ENCODE results near the gene SNRNP48. TPM values are rescaled to one million over a fixed set of nuclear protein-coding genes. Genes with fewer than 3 reads are reported as not detected.
A peak's percentile ranks its signal among the peaks of the same experiment; 100 is the strongest.

SNRNP48 gene, protein sequence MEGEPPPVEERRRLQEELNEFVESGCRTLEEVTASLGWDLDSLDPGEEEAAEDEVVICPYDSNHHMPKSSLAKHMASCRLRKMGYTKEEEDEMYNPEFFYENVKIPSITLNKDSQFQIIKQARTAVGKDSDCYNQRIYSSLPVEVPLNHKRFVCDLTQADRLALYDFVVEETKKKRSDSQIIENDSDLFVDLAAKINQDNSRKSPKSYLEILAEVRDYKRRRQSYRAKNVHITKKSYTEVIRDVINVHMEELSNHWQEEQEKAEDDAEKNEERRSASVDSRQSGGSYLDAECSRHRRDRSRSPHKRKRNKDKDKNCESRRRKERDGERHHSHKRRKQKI
- total RNA-seq = 10 to 100 TPM; 16.5 to 19.7 TPM

DNA sequence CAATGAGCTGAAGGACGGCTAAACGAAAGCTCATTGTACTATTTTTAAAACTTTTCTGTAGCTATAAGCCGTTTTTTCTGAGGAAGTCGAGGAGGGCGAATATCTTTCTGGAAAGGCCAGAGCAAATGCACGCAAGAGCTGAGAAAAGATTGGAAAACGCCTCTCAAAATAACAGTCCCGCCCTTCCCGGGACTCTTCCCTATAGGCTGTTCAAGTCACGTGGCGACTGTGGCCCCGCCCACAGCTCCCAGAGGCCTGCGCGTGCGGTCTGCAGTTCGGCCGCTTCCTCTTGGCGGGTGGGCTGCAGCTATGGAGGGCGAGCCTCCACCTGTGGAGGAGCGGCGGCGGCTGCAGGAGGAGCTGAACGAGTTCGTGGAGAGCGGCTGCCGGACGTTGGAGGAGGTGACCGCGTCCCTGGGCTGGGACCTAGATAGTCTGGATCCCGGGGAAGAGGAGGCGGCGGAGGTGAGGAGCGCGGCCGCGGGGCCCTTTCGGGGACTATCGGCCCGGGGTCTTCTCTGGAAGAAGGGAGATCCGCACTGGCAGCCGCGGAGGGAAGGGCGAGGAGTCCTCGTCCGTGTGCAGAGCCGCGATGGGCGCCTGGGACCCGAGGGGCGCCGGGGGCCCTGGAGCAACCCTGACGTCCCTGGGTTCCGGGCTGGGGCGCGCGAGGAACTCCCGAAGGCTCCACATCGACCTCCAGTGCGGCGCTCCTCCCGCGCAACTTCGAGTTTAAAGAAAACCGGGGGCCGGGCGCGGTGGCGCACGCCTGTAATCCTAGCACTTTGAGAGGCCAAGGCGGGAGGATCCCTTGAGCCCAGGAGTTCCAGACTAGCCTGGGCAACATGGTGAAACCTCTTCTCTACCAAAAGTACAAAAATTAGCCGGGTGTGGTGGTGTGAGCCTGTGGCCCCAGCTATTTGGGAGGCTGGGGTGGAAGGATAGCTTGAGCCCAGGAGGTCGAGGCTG, at the start of gene SNRNP48:
TSS of gene SNRNP48 (plus strand) at position 250 of the 969 bp plus-strand sequence. CDS start at position 310, 60 bp downstream.
- Mint-ChIP-seq H3K9me3 (ENCODE audit: insufficient read depth) (no peaks in the 10 kb centered on the region), H3K4me1 (ENCODE audit: low read depth) (peaks cover 29% of the 10 kb centered on the region), H3K36me3 (ENCODE audit: low read depth) (peaks cover 21% of the 10 kb centered on the region), H3K27ac (peak within 1 kb of the TSS; percentile 94), H3K4me3 (peak within 1 kb of the TSS; percentile 98), H3K27me3 (ENCODE audit: low read depth) (no peaks in the 10 kb centered on the region)
- ChIA-PET CTCF (interaction anchor here (0.9 to 1.3 kb wide), 5 partner anchors 11 to 312 kb away, joined by 3 to 5 read pairs (median 4); partner anchors contain the start of gene DSP), POLR2A (interaction anchor here (0.9 to 1.1 kb wide), 3 partner anchors 10 to 200 kb away, joined by 3 to 7 read pairs (median 6); partner anchors contain the start of genes CAGE1 and RIOK1)
- ATAC-seq (peak; percentile 99), DNase-seq (peak; percentile 93)

DNA sequence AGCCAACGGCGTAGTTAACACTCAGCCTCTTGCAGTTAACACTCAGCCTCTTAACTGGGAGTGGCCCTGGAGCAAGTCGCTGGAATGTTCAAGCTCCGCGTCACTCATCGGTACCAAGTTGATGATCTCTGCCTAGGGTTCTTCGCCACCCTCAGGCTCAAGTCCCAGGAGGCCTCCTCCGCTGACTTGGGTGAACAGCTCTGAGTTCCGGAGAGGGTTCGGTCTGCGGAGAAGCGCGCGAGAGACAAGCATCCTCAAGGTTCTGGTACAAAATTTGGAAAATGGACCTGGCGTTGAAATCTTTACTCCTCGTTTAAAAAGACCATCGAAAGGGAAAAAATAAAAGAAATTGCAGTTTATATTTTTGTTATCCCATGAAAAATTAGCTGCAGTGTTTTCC, 49.4 kb upstream of the SNRNP48 start:
- Mint-ChIP-seq H3K4me1 (ENCODE audit: low read depth) (peaks cover 15% of the 10 kb centered on the region), H3K4me3 (peak overlapping the region; percentile 61), H3K36me3 (ENCODE audit: low read depth) (no peaks in the 10 kb centered on the region), H3K27me3 (ENCODE audit: low read depth) (peaks cover 63% of the 10 kb centered on the region), H3K9me3 (ENCODE audit: insufficient read depth) (no peaks in the 10 kb centered on the region), H3K27ac (no peak overlapping the region)
- POLR2A ChIA-PET = no interaction called here
- ATAC-seq = no peak
- CTCF ChIA-PET = interaction anchor here (1.3 kb wide), 1 partner anchor 466 kb away, joined by 4 read pairs; no protein-coding TSS in a partner anchor
- DNase-seq = no peak

DNA sequence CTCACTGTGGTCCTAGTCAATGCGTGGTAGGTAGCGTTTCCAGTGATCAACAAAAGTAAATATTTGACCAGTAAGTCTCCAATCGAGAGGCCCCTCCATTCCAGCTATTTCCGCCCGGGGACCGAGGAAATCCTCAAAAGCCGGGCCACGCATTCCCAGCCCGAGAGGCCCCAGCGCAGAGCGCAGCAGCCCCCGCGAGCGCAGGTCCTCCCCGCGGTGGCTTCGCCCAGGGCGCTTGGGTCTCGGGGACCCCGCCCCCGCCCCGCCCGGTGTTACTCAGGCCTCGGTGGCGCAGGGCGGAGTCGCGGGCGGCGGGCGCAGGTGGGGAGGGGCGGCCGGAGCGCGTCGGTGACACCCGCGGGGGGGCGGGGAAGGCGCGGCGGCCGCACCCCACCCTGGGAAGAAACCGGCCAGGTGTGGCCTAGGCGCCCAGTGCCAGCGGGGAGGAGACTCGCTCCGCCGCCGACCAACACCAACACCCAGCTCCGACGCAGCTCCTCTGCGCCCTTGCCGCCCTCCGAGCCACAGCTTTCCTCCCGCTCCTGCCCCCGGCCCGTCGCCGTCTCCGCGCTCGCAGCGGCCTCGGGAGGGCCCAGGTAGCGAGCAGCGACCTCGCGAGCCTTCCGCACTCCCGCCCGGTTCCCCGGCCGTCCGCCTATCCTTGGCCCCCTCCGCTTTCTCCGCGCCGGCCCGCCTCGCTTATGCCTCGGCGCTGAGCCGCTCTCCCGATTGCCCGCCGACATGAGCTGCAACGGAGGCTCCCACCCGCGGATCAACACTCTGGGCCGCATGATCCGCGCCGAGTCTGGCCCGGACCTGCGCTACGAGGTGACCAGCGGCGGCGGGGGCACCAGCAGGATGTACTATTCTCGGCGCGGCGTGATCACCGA, 48.6 kb upstream of the SNRNP48 start, which contains the start of gene DSP:
TSS of gene DSP (plus strand) at position 497 of the 890 bp plus-strand sequence. CDS start at position 742, 245 bp downstream.
- ATAC-seq (peak; percentile 70), DNase-seq (peak; percentile 27)
- Mint-ChIP-seq H3K4me1 (ENCODE audit: low read depth) (peaks cover 15% of the 10 kb centered on the region), H3K9me3 (ENCODE audit: insufficient read depth) (no peaks in the 10 kb centered on the region), H3K4me3 (peak within 1 kb of the TSS; percentile 74), H3K27me3 (ENCODE audit: low read depth) (peaks cover 63% of the 10 kb centered on the region), H3K27ac (no peak within 1 kb of the TSS), H3K36me3 (ENCODE audit: low read depth) (no peaks in the 10 kb centered on the region)
- CTCF ChIA-PET = interaction anchor here (1.1 to 1.3 kb wide), 2 partner anchors 49 to 465 kb away, joined by 3 to 4 read pairs; partner anchors contain the start of gene SNRNP48
- POLR2A ChIA-PET = no interaction called here

DNA sequence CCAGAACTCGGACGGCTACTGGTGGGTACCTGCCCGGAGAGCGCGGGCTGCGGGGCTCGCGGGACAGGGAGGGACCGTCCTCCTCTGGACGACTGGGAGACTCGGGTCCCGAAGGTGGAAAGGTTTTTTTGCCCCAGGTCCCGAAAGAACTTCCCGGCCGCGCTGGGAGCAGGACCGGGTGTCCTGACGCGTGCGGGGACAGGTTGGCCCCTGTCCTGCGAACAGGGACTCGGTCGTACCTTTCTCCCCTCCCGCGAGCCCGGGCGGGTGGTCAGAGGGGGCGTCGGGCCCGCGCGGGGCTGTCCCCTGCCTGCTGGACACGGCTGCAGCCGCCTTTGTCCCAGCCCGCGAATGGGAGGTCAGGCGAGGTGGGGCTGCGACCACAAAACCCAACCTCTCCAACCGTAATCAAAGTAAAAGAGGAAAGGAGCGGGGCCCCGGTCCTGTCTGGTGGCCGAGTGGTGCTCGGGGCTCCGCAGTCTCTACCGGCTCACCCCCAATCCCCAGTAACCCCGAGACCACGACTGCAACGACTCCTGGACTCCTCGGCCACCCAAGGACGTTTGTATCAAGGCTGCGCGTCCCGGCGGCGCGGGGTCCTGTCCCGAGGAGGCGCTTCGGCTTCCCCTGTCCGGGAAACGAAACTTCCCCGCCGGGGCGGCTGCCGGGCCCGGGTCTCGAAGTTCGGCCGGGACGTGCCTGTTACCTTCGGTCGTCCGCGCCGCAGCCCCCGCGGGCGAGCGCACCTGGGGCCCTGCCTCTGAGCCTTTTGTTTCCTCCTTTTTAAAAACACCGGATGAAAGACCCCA, 47.7 kb upstream of the SNRNP48 start:
- no peaks in the 10 kb centered on the region for H3K9me3 Mint-ChIP-seq (ENCODE audit: insufficient read depth)
- H3K27me3 Mint-ChIP-seq (ENCODE audit: low read depth) = peaks cover 64% of the 10 kb centered on the region
- ChIA-PET CTCF (interaction anchor here (1.1 to 1.3 kb wide), 2 partner anchors 48 to 464 kb away, joined by 3 to 4 read pairs; partner anchors contain the start of gene SNRNP48), POLR2A (no interaction called here)
- no peaks in the 10 kb centered on the region for H3K36me3 Mint-ChIP-seq (ENCODE audit: low read depth)
- H3K4me1 Mint-ChIP-seq (ENCODE audit: low read depth) = peaks cover 15% of the 10 kb centered on the region
- DNase-seq (no peak), ATAC-seq (peak; percentile 24)
- H3K4me3 Mint-ChIP-seq = peak overlapping the region; percentile 74
- H3K27ac Mint-ChIP-seq = no peak overlapping the region

DNA sequence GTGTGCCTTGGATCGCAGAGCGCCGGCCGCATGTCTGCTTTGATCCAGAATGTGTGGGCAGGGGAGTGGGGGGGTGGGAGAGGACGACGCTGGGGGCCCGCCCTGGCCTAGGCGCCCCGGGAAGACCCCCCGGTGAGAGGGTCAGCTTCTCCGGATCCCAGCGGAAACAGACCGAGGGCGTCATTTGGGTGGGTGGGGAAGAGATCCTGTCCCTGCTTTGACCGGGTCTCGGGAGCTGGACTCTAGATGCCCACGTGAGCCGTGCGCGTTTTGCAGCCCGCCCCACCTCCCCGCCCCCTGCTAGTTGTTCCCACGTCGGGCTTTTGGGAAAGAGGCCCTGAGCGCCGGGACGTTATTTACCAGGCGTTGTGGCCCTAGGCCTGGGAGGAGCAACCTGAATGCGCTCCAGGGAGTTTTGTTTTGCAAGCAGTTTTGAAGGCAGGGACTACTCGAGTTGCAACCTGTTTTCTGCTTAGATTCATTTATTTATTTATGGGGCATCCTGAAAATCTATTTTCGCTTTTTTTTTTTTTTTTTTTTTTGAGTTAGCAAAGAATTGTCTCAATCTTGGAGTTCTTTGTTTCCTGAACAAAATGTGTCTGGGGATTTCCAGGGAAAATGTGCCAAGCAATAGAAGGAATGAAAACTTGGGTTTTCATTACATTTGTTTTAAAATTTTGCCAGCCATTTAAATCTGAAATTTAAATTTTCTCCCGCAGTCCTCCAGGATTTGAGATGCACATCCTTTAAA, 46.9 kb upstream of the SNRNP48 start:
- no peaks in the 10 kb centered on the region for H3K9me3 Mint-ChIP-seq (ENCODE audit: insufficient read depth)
- POLR2A ChIA-PET = no interaction called here
- H3K4me1 Mint-ChIP-seq (ENCODE audit: low read depth) = peaks cover 15% of the 10 kb centered on the region
- DNase-seq = no peak
- H3K27me3 Mint-ChIP-seq (ENCODE audit: low read depth) = peaks cover 61% of the 10 kb centered on the region
- CTCF ChIA-PET = no interaction called here
- ATAC-seq = no peak
- peak overlapping the region; percentile 74 for H3K4me3 Mint-ChIP-seq
- no peak overlapping the region for H3K27ac Mint-ChIP-seq
- H3K36me3 Mint-ChIP-seq (ENCODE audit: low read depth) = no peaks in the 10 kb centered on the region

DNA sequence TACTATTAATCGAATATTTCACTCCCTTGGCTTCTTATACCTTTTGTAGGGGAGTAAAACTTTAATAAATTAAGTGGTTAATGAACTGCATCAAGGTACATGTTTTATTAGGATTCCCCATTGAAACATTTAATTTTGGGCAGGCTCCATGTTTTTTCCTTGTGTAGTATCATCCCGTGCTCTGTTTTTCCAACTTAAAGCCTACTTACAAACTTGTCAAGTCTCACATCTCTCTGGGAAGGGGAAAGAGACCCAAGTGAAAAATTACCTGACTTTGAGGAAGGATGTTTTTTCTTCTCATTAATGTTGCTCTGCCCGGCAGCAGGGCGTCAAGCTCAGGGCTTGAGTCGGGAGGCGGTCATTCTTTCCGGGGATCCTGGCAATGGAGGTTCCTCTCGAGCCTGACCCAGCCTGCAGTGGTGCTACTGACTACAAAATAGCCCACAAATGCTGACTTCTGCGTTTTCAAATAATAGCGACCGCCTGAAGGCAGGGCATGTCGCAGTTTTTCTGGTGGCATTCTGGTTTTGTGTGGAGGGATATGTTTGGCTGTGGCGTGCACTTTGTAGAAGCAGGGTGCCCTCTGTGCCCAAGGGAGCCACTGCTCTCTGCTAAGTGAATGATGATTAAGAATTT, 46.1 kb upstream of the SNRNP48 start:
- ChIA-PET POLR2A (no interaction called here), CTCF (no interaction called here)
- H3K27me3 Mint-ChIP-seq (ENCODE audit: low read depth) = peaks cover 58% of the 10 kb centered on the region
- H3K4me1 Mint-ChIP-seq (ENCODE audit: low read depth) = peaks cover 15% of the 10 kb centered on the region
- H3K27ac Mint-ChIP-seq = no peak overlapping the region
- no peak overlapping the region for H3K4me3 Mint-ChIP-seq
- no peak for ATAC-seq
- no peaks in the 10 kb centered on the region for H3K9me3 Mint-ChIP-seq (ENCODE audit: insufficient read depth)
- DNase-seq = no peak
- no peaks in the 10 kb centered on the region for H3K36me3 Mint-ChIP-seq (ENCODE audit: low read depth)

DNA sequence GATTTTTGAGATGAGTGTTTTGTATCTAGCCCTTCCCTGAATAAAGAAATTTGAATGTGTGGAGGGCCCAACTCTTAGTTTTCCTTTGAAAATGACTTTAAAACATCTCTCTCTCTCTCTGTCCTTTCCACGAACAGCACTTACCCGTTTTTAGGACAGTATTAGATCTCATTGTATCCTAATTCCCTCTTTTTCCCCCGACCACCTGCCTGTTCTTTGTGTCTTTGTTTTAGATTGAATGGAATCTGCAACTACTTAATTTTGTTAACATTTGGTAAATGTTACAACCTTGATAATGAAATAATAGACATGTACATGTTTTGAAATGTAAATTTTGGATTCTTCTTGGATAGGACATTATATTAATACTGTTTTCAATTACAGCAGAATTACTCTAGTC, 45.4 kb upstream of the SNRNP48 start:
- Mint-ChIP-seq H3K27me3 (ENCODE audit: low read depth) (peaks cover 58% of the 10 kb centered on the region), H3K36me3 (ENCODE audit: low read depth) (no peaks in the 10 kb centered on the region), H3K4me1 (ENCODE audit: low read depth) (peaks cover 15% of the 10 kb centered on the region), H3K27ac (no peak overlapping the region), H3K4me3 (no peak overlapping the region), H3K9me3 (ENCODE audit: insufficient read depth) (no peaks in the 10 kb centered on the region)
- ATAC-seq (no peak), DNase-seq (no peak)
- CTCF ChIA-PET = no interaction called here
- POLR2A ChIA-PET = no interaction called here

DNA sequence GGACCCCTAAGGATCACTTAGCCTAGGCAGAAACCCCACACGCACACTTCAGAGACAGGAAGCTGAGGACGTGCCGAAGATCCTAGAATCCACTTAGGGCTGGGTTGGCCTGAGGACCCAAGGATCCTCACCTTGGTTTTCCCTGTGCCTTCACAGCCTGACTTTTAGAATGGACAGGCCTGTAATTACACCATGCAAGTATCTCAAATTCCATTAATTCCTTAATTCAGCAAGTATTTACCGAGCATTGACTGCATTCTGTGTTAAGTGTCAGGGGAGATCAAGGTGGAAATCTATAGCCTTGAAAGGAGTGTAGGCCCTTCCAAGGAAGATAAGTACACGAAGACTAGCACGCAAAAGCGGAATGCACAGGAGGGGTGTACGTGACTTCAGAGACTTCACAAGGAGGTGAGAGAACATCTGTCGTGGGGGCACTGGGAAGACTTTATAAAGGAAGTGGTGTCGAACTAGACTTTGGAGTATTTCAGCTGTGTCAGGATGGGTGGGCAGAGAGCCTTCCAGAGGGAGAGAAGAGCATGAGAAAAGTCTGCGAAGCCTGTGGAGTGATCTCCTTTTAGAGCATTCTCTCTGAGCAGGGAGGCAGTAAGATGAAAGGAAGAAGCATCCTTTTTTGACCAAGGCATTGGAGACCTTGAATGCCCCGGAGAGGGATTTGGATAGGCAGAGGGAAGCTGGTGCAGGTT, 44.5 kb upstream of the SNRNP48 start:
- no peaks in the 10 kb centered on the region for H3K9me3 Mint-ChIP-seq (ENCODE audit: insufficient read depth)
- ATAC-seq (no peak), DNase-seq (no peak)
- ChIA-PET POLR2A (no interaction called here), CTCF (no interaction called here)
- H3K27ac Mint-ChIP-seq = no peak overlapping the region
- no peaks in the 10 kb centered on the region for H3K36me3 Mint-ChIP-seq (ENCODE audit: low read depth)
- H3K4me1 Mint-ChIP-seq (ENCODE audit: low read depth) = peaks cover 12% of the 10 kb centered on the region
- H3K4me3 Mint-ChIP-seq = no peak overlapping the region
- peaks cover 50% of the 10 kb centered on the region for H3K27me3 Mint-ChIP-seq (ENCODE audit: low read depth)

DNA sequence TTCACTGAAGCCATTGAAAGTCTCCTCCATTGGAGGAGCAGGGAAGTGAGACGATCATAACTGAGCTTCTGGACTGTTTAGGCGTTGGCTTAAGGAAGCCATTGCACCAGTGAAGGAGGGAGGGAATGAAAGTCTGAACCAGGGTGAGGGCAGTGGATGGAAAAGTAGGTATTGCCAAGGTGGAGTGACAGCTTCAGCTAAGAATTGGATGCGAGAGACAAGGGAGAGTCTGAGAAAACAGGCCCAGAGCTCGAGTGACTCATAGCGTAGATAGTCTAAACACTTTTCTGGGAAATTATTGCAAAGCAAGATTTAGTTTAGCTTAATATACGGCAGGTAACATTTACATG, 44.0 kb upstream of the SNRNP48 start:
- Mint-ChIP-seq H3K4me3 (no peak overlapping the region), H3K27ac (no peak overlapping the region), H3K27me3 (ENCODE audit: low read depth) (peaks cover 47% of the 10 kb centered on the region), H3K36me3 (ENCODE audit: low read depth) (no peaks in the 10 kb centered on the region), H3K9me3 (ENCODE audit: insufficient read depth) (no peaks in the 10 kb centered on the region), H3K4me1 (ENCODE audit: low read depth) (peaks cover 7% of the 10 kb centered on the region)
- ATAC-seq (no peak), DNase-seq (no peak)
- POLR2A ChIA-PET = no interaction called here
- CTCF ChIA-PET = no interaction called here

Measured in activated CD8-positive, alpha-beta T cell treated with anti-CD3 and anti-CD28 coated beads, Interleukin-2, amount 10 ng/mL, durations not matched to agents 7 days and 5 days (primary cell).